M059J (cell line): ENCODE results near the gene SLC25A30. TPM values are rescaled to one million over a fixed set of nuclear protein-coding genes. Genes with fewer than 3 reads are reported as not detected.
A peak's percentile ranks its signal among the peaks of the same experiment; 100 is the strongest.
"Not testable (repeated sequence)": the region's sequence is repeated elsewhere in the genome, so short reads cannot be mapped to it uniquely, and the experiment has no call there.

Source experiments
- DNase-seq: peaks from one replicate; pipeline ENCODE4 v3.0.0-alpha.2; 2012; ENCODE audit warnings: low read depth
- total RNA-seq: library from RNA; depleted of rRNA; stranded (reverse); fragments of >200 nt; shearing (Covaris generic); gene quantifications from 2 replicates; pipeline ENCODE4 v1.2.3, GENCODE V29; 2014

SLC25A30 gene
- total RNA-seq, 1 experiment from 2014 or later = 6.1 TPM

- no peak for DNase-seq
Measured at GRCh38 chr13:45432737-45433380, 14.7 kb upstream of the SLC25A30 start.

- DNase-seq = not testable (repeated sequence)
Measured at GRCh38 chr13:45426056-45426841, 8.1 kb upstream of the SLC25A30 start.

DNA sequence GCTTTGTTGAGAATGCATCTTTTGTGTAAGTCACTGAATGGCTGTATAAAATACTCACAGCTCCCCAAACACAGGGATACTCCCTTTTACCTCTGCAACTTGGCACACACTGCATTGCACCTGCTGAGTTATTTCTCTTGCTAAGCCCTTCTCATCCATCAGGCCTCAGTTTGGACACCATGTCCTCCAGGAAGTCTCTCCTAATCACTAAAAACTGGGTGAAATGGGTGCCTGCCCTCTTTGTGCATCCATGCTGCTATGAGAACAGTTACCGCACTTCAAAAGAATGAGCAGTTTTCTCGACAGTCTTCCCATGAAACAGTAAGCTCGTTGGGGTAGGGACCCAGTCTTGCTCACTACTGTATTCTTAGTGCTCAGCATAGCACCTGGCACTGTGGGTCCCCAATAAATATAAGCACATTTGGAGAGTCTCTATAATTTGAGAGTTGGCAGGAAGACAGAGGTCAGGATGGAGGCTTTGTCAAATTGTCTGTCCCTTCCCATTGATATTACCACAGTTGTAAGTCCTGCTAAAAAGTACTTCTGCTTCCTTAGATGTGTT, 4.6 kb upstream of the SLC25A30 start:
- DNase-seq = no peak

DNA sequence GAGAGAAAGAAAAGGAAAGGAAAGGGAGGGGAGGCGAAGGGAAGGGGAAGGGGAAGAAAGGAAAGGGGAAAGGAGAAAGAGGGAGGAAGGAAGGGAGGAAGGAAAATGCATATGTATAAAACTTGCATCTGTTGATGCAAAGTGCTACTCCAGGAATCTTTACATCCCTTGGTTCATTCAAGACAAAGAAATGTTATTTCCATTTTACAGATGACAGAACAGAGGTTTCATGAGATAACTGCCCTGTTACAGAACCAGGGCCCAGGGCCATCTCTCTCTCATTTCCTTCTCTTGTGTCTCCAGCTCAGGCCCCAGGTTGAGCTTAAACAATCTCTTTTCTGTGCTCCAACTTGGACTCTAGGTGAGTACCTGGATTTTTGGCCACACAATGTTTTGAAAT, 1.8 kb upstream of the SLC25A30 start:
- no peak for DNase-seq

GRCh38 chr13:45419389-45419788, 1.2 kb upstream of the SLC25A30 start:
- DNase-seq = not testable (repeated sequence)

DNA sequence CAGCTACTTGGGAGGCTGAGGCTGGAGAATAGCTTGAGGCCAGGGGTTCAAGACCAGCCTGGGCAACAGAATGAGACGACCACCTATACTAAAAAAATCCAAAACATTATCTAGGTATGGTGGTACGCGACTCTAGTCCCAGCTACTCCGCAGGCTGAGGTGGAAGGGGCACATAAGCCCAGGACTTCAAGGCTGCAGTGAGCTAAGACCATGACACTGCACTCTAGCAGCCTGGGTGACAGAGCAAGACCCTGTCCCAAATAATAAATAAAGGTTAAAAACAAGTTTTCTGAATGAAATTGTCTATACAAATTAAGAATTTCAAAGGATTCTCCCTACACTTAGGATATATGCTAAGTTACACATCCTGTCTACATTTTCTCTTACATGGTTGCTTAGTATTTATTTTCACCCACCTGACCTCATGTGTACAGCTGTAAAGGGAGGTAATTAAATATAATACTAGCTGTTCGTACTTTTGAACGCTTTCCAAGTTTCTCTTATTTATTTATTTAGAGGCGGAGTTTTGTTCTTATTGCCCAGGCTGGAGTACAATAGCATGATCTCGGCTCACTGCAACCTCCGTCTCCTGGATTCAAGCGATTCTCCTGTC, 1.6 kb downstream of the SLC25A30 start:
- peak; percentile 17 for DNase-seq

DNA sequence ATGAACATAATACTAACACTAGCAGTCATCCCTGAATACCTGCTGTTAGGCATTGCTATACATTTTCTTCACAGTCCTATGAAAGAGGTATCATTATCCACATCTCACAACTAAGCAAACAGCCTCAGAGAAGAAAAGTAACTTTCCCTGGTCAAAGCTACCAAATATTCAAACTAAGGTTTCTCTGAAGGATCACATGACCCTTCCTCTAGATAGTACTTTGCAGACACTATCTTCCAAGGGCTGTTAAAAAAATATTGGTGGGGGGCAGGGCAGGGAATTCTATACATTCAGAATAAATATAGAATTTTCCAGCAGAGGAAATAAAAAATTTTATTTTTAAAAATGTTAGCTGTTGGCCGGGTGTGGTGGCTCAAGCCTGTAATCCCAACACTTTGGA, 3.1 kb downstream of the SLC25A30 start:
- no peak for DNase-seq

DNA sequence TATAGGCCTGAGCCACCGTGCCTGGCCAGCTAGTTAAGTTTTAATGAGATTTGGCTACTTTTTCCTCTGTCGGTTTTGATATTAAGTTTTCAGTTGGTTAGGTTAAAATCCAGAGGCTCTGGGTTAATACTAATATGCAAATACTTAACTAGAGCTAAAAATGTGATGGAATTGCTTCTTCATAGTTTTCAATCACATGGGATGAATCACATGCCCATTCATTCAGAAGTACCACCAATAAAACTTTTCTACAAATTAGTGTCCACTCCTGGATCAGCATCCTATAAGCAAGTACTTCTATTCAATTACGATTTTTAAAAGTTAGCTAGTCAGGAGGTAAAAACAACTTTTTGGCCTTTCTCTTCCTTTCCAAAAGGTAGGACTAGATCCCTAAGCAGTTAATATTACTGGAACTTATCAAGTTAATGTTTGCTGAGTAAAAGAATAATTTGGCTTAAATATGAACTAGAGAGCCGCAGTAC, 4.3 kb downstream of the SLC25A30 start:
- no peak for DNase-seq

DNA sequence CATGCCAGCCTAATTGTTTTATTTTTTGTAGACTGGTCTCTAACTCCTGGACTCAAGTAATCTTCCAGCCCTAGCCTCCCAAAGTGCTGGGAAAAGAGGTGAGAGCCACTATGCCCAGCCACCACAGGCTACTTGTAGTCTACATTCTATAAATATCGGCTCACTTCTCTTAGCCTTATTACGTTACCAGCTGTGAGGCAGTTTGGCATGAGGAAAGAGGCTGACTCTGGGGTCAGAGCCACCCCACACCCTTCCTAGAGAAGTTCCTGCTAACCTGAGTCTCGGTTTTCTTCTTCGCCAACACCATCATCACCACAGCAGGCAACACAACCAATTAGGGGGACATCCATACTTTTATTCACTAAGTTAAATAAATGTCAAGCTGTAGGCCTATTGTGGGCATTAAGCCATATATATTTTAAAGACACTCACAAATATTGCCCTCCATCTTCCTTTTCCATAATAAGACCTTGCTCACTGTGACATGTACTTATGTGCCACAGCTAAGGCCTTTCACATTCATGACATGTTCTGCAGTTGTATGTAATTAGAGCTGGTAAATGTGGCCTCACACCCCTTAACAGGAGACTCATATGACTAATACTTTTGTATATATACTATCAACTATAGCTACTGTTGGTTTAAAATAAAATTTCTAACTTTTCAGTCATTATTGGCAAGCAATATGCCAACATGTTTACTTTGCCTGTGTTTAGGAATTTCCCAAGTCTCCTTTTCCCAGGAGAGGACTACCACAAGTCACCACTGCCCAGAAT, 5.7 kb downstream of the SLC25A30 start:
- no peak for DNase-seq

GRCh38 chr13:45411631-45412030, 6.5 kb downstream of the SLC25A30 start:
- no peak for DNase-seq

- no peak for DNase-seq
Measured at GRCh38 chr13:45411221-45411620, 7.0 kb downstream of the SLC25A30 start.

DNA sequence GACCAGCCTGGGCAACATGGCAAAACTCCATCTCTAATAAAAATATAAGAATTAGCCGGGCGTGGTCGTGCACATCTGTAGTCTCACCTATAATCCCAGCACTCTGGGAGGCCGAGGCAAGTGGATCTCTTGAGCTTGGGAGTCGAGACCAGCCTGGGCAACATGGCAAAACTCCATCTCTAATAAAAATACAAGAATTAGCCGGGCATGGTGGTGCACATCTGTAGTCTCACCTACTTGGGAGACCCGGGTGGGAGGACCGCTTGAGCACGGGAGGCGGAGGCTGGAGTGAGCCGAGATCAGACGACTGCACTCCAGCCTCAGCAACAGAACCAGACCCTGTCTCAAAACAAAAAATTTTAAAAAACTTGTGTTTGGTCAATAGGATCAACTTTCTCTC, 7.7 kb downstream of the SLC25A30 start:
- DNase-seq = no peak

DNA sequence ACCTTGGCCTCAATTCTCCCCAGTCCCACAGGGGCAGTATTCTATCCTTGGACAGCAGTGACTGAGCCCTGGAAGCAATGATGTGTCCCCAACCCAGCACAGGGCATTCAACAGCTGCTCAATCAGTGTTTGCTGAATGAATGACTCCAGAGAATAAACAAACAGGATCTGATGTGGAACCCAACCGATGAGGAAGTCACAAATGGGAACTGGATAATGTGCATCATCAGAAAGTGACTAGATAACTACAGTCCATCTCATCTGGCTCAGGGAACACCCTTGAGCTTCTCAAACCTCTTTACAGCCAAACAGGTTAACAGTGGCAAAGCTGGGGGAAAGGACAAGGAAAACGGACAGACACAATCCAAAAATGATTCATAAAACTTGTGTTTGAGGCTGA, 8.2 kb downstream of the SLC25A30 start:
- DNase-seq = no peak

DNA sequence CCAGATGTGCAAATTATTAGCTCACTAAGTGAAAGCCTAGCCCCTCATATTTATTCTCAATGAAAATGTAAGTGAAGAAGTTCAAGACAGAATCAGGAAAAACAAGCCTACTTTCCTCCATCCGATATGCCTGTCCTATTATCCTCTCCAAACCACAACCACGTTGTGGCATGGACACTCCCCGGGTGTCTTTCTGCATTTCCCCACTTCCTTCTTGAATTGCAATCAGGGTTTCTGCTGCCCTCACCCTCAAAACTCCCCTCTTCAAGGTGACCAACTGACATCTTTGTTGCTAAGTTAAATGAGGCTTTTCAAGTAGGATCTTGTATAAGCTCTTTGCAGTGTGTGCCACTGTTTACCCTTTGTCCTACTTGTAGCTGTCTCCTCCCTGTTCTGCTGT, 11.8 kb downstream of the SLC25A30 start:
- DNase-seq = no peak

GRCh38 chr13:45403081-45403480, 15.1 kb downstream of the SLC25A30 start:
- no peak for DNase-seq

- DNase-seq = no peak
Measured at GRCh38 chr13:45402641-45403040, 15.5 kb downstream of the SLC25A30 start.

DNA sequence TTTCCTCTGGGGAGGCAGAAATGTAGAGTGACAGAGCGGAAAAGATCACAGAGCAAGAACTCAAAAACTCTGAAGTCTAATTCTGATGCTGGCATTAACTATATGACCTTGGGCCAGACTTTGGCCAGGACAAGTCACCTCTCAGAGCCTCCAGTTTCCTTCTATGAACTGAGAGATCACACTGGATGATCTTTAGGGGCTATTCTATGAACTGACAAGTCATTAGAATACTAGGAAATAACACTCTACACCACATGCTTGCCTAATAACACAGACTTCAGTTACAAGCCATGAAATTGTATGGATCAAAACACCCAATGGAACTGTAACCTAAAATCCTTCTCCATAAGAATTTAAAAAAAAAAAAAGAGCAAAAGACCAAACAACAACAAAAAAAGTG, 16.9 kb downstream of the SLC25A30 start:
- DNase-seq = no peak

DNA sequence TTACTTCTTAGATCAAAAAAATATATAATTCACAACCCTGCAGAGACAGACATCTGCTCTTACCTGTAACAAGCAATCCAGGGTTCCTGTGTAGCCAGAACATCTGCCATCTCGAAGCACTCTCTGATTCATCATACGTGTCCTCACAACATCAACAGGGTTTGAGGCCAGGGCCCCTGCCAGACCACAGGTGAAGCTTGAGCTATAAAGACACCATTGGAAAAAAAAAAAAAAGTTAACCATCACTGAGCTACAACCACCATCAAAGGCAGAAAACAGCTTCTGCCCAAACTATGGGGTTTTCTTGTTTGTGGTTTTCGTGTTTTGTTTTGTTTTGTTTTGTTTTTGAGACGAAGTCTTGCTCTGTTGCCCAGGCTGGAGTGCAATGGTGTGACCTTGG, 19.3 kb downstream of the SLC25A30 start:
- no peak for DNase-seq

- DNase-seq = peak; percentile 65
Measured at GRCh38 chr13:45396533-45397095, 21.6 kb downstream of the SLC25A30 start.

GRCh38 chr13:45393941-45394570, 24.1 kb downstream of the SLC25A30 start:
- peak; percentile 50 for DNase-seq

- no peak for DNase-seq
Measured at GRCh38 chr13:45392811-45393210, 25.4 kb downstream of the SLC25A30 start.
